Measurements from ENCODE around the gene C12orf42.

- TF ChIP-seq CTCF (conservative IDR thresholded peaks at IDR 0.05; ENCODE audit: low read depth, low read length) (no peak), EZH2 (IDR thresholded peaks at IDR 0.05; ENCODE audit: low read length, unreplicated experiment) (no peak)
Measured at GRCh38 chr12:103517161-103517560, 21.4 kb upstream of the C12orf42 start.
